ENCODE data around the gene KIF13A. TPM values are rescaled to one million over a fixed set of nuclear protein-coding genes. Genes with fewer than 3 reads are reported as not detected.

KIF13A gene
- total RNA-seq, 1 donor from 2014 or later, result 38.4 TPM

DNA sequence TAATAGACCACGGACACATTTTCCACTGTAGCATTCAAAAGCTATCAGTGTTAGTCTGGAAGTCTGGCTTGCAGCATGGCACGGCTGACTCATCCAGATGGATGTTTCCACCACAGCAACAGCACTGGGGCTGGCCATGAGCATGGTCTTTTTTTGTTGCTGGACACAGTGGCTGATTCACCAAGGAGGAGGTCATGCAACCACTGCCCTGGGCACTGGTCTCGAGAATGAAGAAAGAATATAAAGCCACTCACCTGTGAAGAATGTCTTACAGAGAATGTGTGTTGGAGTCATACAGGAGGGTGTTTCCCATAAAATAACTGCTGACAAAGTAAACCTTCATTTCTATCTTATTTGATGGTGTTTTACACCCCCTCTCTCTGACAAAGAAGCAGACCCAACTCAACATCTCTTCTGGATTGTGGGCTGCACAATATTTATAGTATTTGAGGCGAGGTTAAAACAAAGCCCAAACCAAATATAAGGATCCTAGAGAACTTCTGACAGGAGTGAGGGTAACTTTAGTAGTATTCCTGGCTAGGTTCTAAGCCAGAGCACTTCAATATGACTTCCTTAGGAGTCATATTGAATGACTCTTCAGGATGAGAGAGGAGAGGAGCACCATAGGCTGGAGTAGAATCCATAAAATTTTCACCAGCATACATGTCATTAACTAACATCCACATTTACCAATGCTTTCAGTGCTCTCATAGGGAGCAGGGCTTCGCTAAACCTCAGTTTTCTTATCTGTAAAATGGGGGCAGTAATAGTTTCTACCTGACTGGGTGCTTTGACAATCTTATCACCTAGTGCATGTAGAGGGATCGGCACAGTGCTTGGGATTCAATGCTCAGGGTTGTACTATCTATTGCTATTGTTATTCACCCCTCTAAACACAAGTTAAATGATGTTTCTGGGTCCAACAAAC is 121.4 kb downstream of the KIF13A start:
- peak; percentile 98 for DNase-seq (ENCODE audit: low read depth)
- Histone ChIP-seq H3K4me2 (ENCODE audit: low read length) (peak overlapping the region; percentile 53), H3K9ac (ENCODE audit: low read length) (peak overlapping the region; percentile 67), H4K20me1 (ENCODE audit: insufficient read depth, low read length) (no peaks in the 10 kb centered on the region), H3K27ac (ENCODE audit: low read depth, low read length) (peak overlapping the region; percentile 91), H3K27me3 (ENCODE audit: insufficient read depth, low read length) (no peaks in the 10 kb centered on the region), H3K9me3 (ENCODE audit: insufficient read depth, low read depth, low read length) (no peaks in the 10 kb centered on the region), H3K36me3 (ENCODE audit: insufficient read depth, low read length) (no peaks in the 10 kb centered on the region), H3K4me1 (ENCODE audit: insufficient read depth, low read length) (peaks cover 51% of the 10 kb centered on the region), H3K4me3 (ENCODE audit: insufficient read depth, low read depth, low read length) (no peak overlapping the region), H2AFZ (ENCODE audit: low read depth, low read length) (no peak overlapping the region), H3K79me2 (ENCODE audit: insufficient read depth, low read length) (peaks cover 2% of the 10 kb centered on the region)
- Mint-ChIP-seq H3K27me3 (ENCODE audit: low read depth, unreplicated experiment) (no peaks in the 10 kb centered on the region), H3K9me3 (ENCODE audit: unreplicated experiment) (no peaks in the 10 kb centered on the region), H3K4me1 (ENCODE audit: low read depth, unreplicated experiment) (peaks cover 45% of the 10 kb centered on the region), H3K36me3 (ENCODE audit: low read depth, unreplicated experiment) (no peaks in the 10 kb centered on the region), H3K4me3 (ENCODE audit: unreplicated experiment) (no peak overlapping the region), H3K27ac (ENCODE audit: unreplicated experiment) (peak overlapping the region; percentile 92)
- TF ChIP-seq EZH2 (IDR thresholded peaks at IDR 0.05; ENCODE audit: insufficient read depth, low read length), result no peak
- TF ChIP-seq, protein P1, sequence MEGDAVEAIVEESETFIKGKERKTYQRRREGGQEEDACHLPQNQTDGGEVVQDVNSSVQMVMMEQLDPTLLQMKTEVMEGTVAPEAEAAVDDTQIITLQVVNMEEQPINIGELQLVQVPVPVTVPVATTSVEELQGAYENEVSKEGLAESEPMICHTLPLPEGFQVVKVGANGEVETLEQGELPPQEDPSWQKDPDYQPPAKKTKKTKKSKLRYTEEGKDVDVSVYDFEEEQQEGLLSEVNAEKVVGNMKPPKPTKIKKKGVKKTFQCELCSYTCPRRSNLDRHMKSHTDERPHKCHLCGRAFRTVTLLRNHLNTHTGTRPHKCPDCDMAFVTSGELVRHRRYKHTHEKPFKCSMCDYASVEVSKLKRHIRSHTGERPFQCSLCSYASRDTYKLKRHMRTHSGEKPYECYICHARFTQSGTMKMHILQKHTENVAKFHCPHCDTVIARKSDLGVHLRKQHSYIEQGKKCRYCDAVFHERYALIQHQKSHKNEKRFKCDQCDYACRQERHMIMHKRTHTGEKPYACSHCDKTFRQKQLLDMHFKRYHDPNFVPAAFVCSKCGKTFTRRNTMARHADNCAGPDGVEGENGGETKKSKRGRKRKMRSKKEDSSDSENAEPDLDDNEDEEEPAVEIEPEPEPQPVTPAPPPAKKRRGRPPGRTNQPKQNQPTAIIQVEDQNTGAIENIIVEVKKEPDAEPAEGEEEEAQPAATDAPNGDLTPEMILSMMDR (IDR thresholded peaks at IDR 0.05; ENCODE audit: insufficient read depth, low read depth, low read length), result no peak
- FAIRE-seq, result peak; percentile 92

DNA sequence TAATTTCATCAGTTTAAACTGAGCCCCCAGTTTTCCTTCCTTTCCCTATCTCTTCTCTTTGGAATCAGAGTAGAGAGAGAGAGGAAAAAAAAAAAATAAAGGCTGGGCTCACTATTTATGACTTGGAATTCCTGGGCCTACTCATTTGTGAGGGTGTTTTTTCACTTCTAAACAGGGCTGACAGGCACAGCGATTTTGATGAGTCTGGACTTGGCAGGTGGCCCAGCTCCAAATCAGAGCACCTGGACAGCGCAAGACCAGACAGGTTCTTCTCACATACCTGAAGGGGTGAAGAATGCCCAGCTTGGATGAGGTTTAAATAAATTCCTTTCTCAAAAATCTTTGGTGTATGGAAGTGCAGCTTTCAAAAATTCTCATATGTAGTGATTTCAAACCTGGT is 122.2 kb downstream of the KIF13A start:
- Mint-ChIP-seq H3K36me3 (ENCODE audit: low read depth, unreplicated experiment) (no peaks in the 10 kb centered on the region), H3K9me3 (ENCODE audit: unreplicated experiment) (no peaks in the 10 kb centered on the region), H3K4me3 (ENCODE audit: unreplicated experiment) (no peak overlapping the region), H3K4me1 (ENCODE audit: low read depth, unreplicated experiment) (peaks cover 45% of the 10 kb centered on the region), H3K27me3 (ENCODE audit: low read depth, unreplicated experiment) (no peaks in the 10 kb centered on the region), H3K27ac (ENCODE audit: unreplicated experiment) (peak overlapping the region; percentile 92)
- no peak for FAIRE-seq
- no peak for DNase-seq (ENCODE audit: low read depth)
- Histone ChIP-seq H2AFZ (ENCODE audit: low read depth, low read length) (no peak overlapping the region), H3K36me3 (ENCODE audit: insufficient read depth, low read length) (no peaks in the 10 kb centered on the region), H3K27ac (ENCODE audit: low read depth, low read length) (peak overlapping the region; percentile 91), H3K4me1 (ENCODE audit: insufficient read depth, low read length) (peaks cover 51% of the 10 kb centered on the region), H3K4me3 (ENCODE audit: insufficient read depth, low read depth, low read length) (no peak overlapping the region), H3K79me2 (ENCODE audit: insufficient read depth, low read length) (peaks cover 3% of the 10 kb centered on the region), H3K4me2 (ENCODE audit: low read length) (peak overlapping the region; percentile 53), H3K9ac (ENCODE audit: low read length) (peak overlapping the region; percentile 67), H4K20me1 (ENCODE audit: insufficient read depth, low read length) (no peaks in the 10 kb centered on the region), H3K9me3 (ENCODE audit: insufficient read depth, low read depth, low read length) (no peaks in the 10 kb centered on the region), H3K27me3 (ENCODE audit: insufficient read depth, low read length) (no peaks in the 10 kb centered on the region)
- TF ChIP-seq, protein P1 (IDR thresholded peaks at IDR 0.05; ENCODE audit: insufficient read depth, low read depth, low read length), result no peak
- no peak for TF ChIP-seq EZH2 (IDR thresholded peaks at IDR 0.05; ENCODE audit: insufficient read depth, low read length)
